MM.1S (cell line): ENCODE data around the gene BLM.

Experiments
- EZH2 ChIP-seq: fragments of 300-600 bp; sonication (generic); optimal IDR thresholded peaks from 2 replicates; pipeline ENCODE3; 2017; ENCODE audit warnings: low read depth, mild to moderate bottlenecking, antibody characterized with exemption, low read length, mixed read lengths
- TF ChIP-seq, protein P1 (sequence below): fragments of 300-600 bp; sonication (generic); IDR thresholded peaks from 2 replicates; pipeline ENCODE4 v1.5.1; 2016; ENCODE audit warnings: antibody characterized with exemption, low read length, mixed read lengths

- TF ChIP-seq, protein P1, sequence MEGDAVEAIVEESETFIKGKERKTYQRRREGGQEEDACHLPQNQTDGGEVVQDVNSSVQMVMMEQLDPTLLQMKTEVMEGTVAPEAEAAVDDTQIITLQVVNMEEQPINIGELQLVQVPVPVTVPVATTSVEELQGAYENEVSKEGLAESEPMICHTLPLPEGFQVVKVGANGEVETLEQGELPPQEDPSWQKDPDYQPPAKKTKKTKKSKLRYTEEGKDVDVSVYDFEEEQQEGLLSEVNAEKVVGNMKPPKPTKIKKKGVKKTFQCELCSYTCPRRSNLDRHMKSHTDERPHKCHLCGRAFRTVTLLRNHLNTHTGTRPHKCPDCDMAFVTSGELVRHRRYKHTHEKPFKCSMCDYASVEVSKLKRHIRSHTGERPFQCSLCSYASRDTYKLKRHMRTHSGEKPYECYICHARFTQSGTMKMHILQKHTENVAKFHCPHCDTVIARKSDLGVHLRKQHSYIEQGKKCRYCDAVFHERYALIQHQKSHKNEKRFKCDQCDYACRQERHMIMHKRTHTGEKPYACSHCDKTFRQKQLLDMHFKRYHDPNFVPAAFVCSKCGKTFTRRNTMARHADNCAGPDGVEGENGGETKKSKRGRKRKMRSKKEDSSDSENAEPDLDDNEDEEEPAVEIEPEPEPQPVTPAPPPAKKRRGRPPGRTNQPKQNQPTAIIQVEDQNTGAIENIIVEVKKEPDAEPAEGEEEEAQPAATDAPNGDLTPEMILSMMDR, result no peak
- TF ChIP-seq EZH2, result no peak
Observed at GRCh38 chr15:90711842-90712241, 5.3 kb upstream of the BLM start.
